Immature natural killer cell (primary cell): ENCODE data around the gene ZC3H8. TPM values are rescaled to one million over a fixed set of nuclear protein-coding genes. Genes with fewer than 3 reads are reported as not detected.
A peak's percentile ranks its signal among the peaks of the same experiment; 100 is the strongest.

Experiments used
- DNase-seq, 3 donors: peaks; one replicate each; pipeline ENCODE4 v3.0.0; 2022; ENCODE audit warnings: mixed read lengths in 1 of 3
- H3K27ac Mint-ChIP-seq, 6 donors: one replicate each; pipeline ENCODE4 v1.8.0; 2020; ENCODE audit warnings: mixed read lengths in 6 of 6, mild to moderate bottlenecking in 5 of 6, inconsistent platforms in 4 of 6, moderate library complexity in 3 of 6
- H3K27me3 Mint-ChIP-seq, 3 donors: one replicate each; pipeline ENCODE4 v1.8.0; 2020 to 2021; ENCODE audit warnings: low read depth in 3 of 3, mild to moderate bottlenecking in 3 of 3, mixed read lengths in 3 of 3, moderate library complexity in 3 of 3, inconsistent platforms in 1 of 3
- H3K36me3 Mint-ChIP-seq, 3 donors: one replicate each; pipeline ENCODE4 v1.8.0; 2020; ENCODE audit warnings: mixed read lengths in 3 of 3, inconsistent platforms in 2 of 3, mild to moderate bottlenecking in 2 of 3
- H3K4me1 Mint-ChIP-seq, 2 donors: one replicate each; pipeline ENCODE4 v1.8.0; 2020; ENCODE audit warnings: inconsistent platforms in 2 of 2, mild to moderate bottlenecking in 2 of 2, mixed read lengths in 2 of 2, moderate library complexity in 1 of 2
- H3K4me3 Mint-ChIP-seq, 5 donors: one replicate each; pipeline ENCODE4 v1.8.0; 2020; ENCODE audit warnings: mild to moderate bottlenecking in 5 of 5, mixed read lengths in 5 of 5, inconsistent platforms in 3 of 5, moderate library complexity in 3 of 5
- H3K9me3 Mint-ChIP-seq, 6 donors: one replicate each; pipeline ENCODE4 v1.8.0; 2020; ENCODE audit warnings: mild to moderate bottlenecking in 6 of 6, mixed read lengths in 6 of 6, inconsistent platforms in 4 of 6, moderate library complexity in 3 of 6
- polyA plus RNA-seq, 3 donors: library from polyadenylated mRNA; unstranded; fragments of 300-500 nt; fragmentation: Illumina TruSeq; gene quantifications; one replicate each; pipeline ENCODE4 v1.2.3, GENCODE V29; 2021

ZC3H8 gene
- polyA plus RNA-seq, 3 donors from 2014 or later: 8.8 to 14.8 (median 14.4) TPM

- Mint-ChIP-seq H3K4me1 (no peaks in the 10 kb centered on the region), H3K4me3 (no peak overlapping the region), H3K36me3 (peaks cover 0 to 8% (median 0%) of the 10 kb centered on the region in 3 donors), H3K27ac (no peak overlapping the region), H3K27me3 (peaks cover 14 to 36% (median 17%) of the 10 kb centered on the region in 3 donors), H3K9me3 (peaks cover 0 to 6% (median 0%) of the 10 kb centered on the region in 6 donors)
- DNase-seq: no peak
Observed at GRCh38 chr2:112181571-112182290, 73.1 kb downstream of the ZC3H8 start.

DNA sequence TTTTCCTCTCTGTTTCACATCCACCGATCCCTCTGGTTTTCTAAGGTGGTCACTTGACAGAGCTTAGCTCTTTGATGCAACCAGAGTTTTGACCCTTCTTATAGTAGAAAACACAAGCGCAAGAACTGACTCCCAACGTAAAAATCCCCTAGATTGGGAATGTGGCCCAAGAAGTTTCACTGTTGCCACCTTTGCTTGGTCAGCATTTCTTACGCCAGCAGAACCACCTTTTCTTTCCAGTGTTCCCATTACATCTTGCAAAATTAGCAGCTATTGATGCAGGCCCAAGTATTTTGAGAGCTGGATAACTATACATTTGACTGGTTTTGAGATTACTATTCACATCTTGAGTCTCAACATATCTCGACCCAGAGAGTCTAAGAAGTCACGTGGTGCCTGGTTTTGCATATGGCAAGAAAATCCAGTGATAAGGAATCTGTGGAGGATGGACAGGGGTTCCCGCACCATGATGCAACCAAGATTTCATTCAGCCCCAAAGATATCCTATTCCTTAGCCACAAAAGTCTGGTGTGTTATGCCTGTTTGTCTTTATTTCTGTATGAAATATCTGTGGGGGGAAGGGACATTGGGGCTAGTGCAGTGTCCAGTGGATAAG, 78.8 kb downstream of the ZC3H8 start:
- peaks cover 0 to 6% (median 0%) of the 10 kb centered on the region in 6 donors for H3K9me3 Mint-ChIP-seq
- peaks cover 13 to 33% (median 13%) of the 10 kb centered on the region in 3 donors for H3K27me3 Mint-ChIP-seq
- peaks cover 0 to 8% (median 0%) of the 10 kb centered on the region in 3 donors for H3K36me3 Mint-ChIP-seq
- no peak overlapping the region for H3K27ac Mint-ChIP-seq
- DNase-seq: no peak
- H3K4me3 Mint-ChIP-seq: no peak overlapping the region
- H3K4me1 Mint-ChIP-seq: no peaks in the 10 kb centered on the region

DNA sequence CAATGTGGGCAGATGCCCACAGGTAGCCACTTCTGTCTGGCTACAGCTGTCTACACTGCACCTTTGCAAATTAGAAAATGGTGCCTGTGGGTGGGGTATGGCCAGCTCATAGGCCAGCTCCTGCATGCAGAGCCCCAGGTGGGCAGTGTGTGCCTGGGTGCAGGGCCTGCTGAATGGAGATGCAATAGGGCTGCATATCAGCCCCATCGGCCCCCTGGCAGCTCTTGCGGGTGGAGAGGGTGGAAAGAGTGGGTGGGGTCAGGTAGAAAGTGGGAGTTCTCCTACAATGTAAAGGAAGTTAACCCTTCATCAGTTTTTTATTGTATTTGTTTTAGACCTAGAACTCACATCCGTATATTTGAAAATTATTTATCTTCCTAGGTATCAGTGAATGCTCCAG, 79.5 kb downstream of the ZC3H8 start:
- no peak overlapping the region for H3K27ac Mint-ChIP-seq
- peaks cover 10 to 26% (median 12%) of the 10 kb centered on the region in 3 donors for H3K27me3 Mint-ChIP-seq
- H3K36me3 Mint-ChIP-seq: peaks cover 0 to 7% (median 0%) of the 10 kb centered on the region in 3 donors
- H3K9me3 Mint-ChIP-seq: peaks cover 0 to 8% (median 0%) of the 10 kb centered on the region in 6 donors
- no peak for DNase-seq
- H3K4me3 Mint-ChIP-seq: no peak overlapping the region
- H3K4me1 Mint-ChIP-seq: no peaks in the 10 kb centered on the region

DNA sequence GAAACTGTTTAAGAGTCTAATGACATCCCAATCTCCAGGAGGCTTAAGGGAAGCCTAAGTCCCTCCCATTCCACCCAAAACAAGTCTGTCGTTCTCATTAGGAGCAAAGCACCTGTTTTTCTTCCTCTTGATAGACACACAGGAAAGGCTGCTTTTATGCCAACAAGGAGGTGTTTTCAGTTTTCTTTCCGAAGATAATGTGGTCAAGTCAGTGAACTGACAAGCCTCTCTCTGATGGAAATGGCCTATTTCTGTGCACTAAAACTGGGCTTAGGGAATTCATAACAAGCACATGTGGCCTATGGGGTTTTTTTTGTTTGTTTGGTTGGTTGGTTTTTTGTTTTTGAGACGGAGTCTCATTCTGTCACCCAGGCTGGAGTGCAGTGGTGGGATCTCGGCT, 80.5 kb downstream of the ZC3H8 start:
- no peak overlapping the region for H3K27ac Mint-ChIP-seq
- H3K4me1 Mint-ChIP-seq: peaks cover 3 to 5% of the 10 kb centered on the region in 2 donors
- peaks cover 5 to 18% (median 8%) of the 10 kb centered on the region in 3 donors for H3K27me3 Mint-ChIP-seq
- no peak for DNase-seq
- H3K9me3 Mint-ChIP-seq: peaks cover 0 to 9% (median 0%) of the 10 kb centered on the region in 6 donors
- H3K36me3 Mint-ChIP-seq: peaks cover 0 to 3% (median 0%) of the 10 kb centered on the region in 3 donors
- no peak overlapping the region for H3K4me3 Mint-ChIP-seq

- H3K4me3 Mint-ChIP-seq: no peak overlapping the region
Observed at GRCh38 chr2:112173646-112174319, 81.1 kb downstream of the ZC3H8 start.

DNA sequence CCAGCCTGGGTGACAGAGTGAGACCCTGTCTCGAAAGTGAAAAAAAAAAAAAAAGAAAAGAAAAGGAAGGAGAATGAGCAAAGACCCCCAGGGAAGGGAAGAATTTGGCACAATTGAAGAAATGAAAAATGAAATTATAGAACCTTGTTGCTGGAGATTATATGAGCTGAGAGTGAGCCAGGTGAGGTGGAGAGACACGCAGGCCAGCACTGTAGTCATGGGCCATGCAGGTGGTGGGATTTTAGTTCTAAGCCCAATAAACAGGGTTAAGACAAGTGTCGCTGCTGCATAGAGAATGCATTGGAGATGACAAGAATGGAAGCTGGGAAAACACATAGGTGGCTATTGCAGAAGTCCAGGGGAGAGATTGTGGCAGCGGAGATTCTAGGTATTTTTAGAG, 84.3 kb downstream of the ZC3H8 start:
- Mint-ChIP-seq H3K4me3 (no peak overlapping the region), H3K27ac (peak overlapping the region in 1 of 6 donors; percentile 0), H3K36me3 (no peaks in the 10 kb centered on the region), H3K27me3 (peaks cover 2 to 4% (median 3%) of the 10 kb centered on the region in 3 donors), H3K9me3 (peaks cover 0 to 4% (median 0%) of the 10 kb centered on the region in 6 donors), H3K4me1 (peaks cover 21 to 32% of the 10 kb centered on the region in 2 donors)
- DNase-seq: no peak

More at GRCh38 chr2:112173646-112174319, 81.1 kb downstream of the ZC3H8 start:
- peaks cover 5 to 16% (median 7%) of the 10 kb centered on the region in 3 donors for H3K27me3 Mint-ChIP-seq
- DNase-seq: no peak
- H3K4me1 Mint-ChIP-seq: peaks cover 9 to 11% of the 10 kb centered on the region in 2 donors
- H3K9me3 Mint-ChIP-seq: peaks cover 0 to 9% (median 0%) of the 10 kb centered on the region in 6 donors
- H3K27ac Mint-ChIP-seq: no peak overlapping the region
- H3K36me3 Mint-ChIP-seq: peaks cover 0 to 3% (median 0%) of the 10 kb centered on the region in 3 donors

DNA sequence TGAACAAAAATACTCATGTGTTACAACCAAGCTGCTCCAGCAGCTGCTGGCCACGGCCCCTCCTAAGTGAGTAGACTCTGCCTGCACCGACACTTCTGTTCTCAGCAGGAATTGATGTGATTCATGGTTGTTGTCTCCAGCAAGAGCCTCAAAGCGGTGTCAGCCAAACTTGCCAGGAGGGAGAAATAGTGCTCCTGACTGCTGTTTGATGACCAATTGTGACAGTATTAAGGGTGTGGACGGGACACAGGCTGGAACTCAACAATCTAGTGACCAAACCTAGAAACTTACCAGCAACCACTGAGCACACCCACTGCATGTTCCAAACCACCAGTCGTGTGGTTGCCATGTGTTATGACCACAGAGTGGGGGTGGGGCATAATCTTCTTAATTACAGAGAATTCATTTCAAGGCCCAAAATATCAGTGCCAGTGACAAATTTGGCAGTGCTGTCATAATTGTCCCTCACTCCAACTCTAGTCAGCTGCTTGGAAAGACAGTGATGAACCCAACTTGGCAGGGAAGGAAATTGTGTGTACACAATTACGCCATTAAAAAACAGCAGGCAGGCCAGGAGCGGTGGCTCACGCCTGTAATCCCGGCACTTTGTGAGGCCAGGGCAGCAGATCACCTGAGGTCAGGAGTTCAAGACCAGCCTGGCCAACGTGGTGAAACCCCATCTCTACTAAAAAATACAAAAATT, 86.3 kb downstream of the ZC3H8 start:
- DNase-seq: peak in 1 of 3 donors; percentile 9
- H3K36me3 Mint-ChIP-seq: no peaks in the 10 kb centered on the region
- peaks cover 2 to 5% (median 4%) of the 10 kb centered on the region in 3 donors for H3K27me3 Mint-ChIP-seq
- H3K27ac Mint-ChIP-seq: peak overlapping the region in 4 of 6 donors; percentile 8 to 69 (median 41)
- peak overlapping the region; percentile 15 to 72 (median 49) for H3K4me3 Mint-ChIP-seq
- H3K4me1 Mint-ChIP-seq: peaks cover 21 to 32% of the 10 kb centered on the region in 2 donors
- H3K9me3 Mint-ChIP-seq: peaks cover 0 to 4% (median 0%) of the 10 kb centered on the region in 6 donors

DNA sequence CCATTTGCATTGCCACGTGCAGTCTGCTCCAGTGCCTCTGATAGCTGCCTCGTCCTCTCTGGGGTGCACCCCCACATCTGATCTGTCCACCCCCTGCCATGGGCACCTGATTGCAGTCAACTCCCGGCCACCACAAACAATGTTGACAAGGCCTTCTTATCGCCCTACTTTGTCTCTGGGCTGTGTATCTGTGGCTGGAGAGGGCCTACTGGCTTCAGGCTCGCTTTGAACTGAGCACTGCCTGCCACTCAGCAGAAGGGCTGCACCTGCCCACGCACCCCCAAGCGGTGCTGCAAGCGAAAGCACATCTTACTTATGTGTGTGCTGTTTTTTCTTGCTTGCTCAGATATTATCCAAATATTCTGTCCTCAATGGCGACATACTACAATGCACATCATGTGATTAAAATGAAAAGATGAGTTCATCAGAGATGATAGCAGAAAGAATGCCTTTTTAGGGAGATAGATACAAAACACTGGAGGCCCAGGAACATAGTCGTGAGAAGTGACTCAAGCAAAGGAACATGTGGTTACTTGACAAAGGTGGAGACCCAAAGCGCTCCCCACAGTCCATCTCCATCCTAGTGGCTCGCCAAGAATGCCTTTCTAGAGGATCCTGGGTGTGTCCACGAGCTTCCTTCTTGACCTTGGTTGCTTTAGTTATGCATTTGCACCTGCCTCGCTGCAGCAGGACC, 87.9 kb downstream of the ZC3H8 start:
- no peak overlapping the region for H3K27ac Mint-ChIP-seq
- H3K4me1 Mint-ChIP-seq: peaks cover 21 to 32% of the 10 kb centered on the region in 2 donors
- peaks cover 0 to 4% (median 0%) of the 10 kb centered on the region in 6 donors for H3K9me3 Mint-ChIP-seq
- no peaks in the 10 kb centered on the region for H3K36me3 Mint-ChIP-seq
- H3K27me3 Mint-ChIP-seq: peaks cover 0 to 5% (median 2%) of the 10 kb centered on the region in 3 donors
- no peak overlapping the region for H3K4me3 Mint-ChIP-seq
- DNase-seq: no peak

GRCh38 chr2:112165296-112165695, 89.5 kb downstream of the ZC3H8 start:
- Mint-ChIP-seq H3K9me3 (peaks cover 0 to 2% (median 0%) of the 10 kb centered on the region in 6 donors), H3K36me3 (no peaks in the 10 kb centered on the region), H3K27ac (no peak overlapping the region), H3K27me3 (peaks cover under 1 to 2% (median 2%) of the 10 kb centered on the region in 3 donors), H3K4me3 (no peak overlapping the region), H3K4me1 (peaks cover 22 to 32% of the 10 kb centered on the region in 2 donors)
- DNase-seq: no peak

GRCh38 chr2:112164876-112165275, 90.0 kb downstream of the ZC3H8 start:
- peaks cover 1 to 2% (median 2%) of the 10 kb centered on the region in 3 donors for H3K27me3 Mint-ChIP-seq
- no peak overlapping the region for H3K4me3 Mint-ChIP-seq
- H3K4me1 Mint-ChIP-seq: peaks cover 22 to 32% of the 10 kb centered on the region in 2 donors
- H3K36me3 Mint-ChIP-seq: no peaks in the 10 kb centered on the region
- H3K27ac Mint-ChIP-seq: no peak overlapping the region
- H3K9me3 Mint-ChIP-seq: peaks cover 0 to 2% (median 0%) of the 10 kb centered on the region in 6 donors
- no peak for DNase-seq

- Mint-ChIP-seq H3K36me3 (no peaks in the 10 kb centered on the region), H3K27ac (no peak overlapping the region), H3K9me3 (no peaks in the 10 kb centered on the region), H3K4me1 (peaks cover 11 to 18% of the 10 kb centered on the region in 2 donors), H3K27me3 (peaks cover 1 to 2% (median 2%) of the 10 kb centered on the region in 3 donors), H3K4me3 (no peak overlapping the region)
- no peak for DNase-seq
Observed at GRCh38 chr2:112163541-112163981, 91.3 kb downstream of the ZC3H8 start.

DNA sequence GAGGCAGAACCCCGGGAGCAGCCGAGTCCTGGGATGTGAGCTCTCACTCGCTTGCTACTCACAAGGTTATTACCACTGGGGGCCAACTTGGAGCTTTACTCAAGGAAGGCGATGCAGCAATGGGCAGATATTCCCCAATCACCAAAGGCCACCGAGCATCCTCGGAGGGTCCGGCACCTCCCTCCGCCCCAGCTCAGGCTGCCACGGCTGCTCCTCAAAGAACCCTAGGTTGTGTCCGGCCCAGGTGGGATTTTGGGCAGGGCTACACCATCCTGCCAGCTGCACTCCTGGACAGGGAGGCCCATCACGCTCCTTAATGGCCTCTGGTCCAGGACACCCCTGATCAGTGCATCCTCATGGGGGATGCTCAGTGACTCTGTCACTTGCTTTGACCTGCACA, 91.9 kb downstream of the ZC3H8 start:
- no peak overlapping the region for H3K27ac Mint-ChIP-seq
- H3K9me3 Mint-ChIP-seq: no peaks in the 10 kb centered on the region
- H3K4me3 Mint-ChIP-seq: no peak overlapping the region
- peaks cover 0 to 4% (median 2%) of the 10 kb centered on the region in 3 donors for H3K27me3 Mint-ChIP-seq
- no peak for DNase-seq
- no peaks in the 10 kb centered on the region for H3K36me3 Mint-ChIP-seq
- H3K4me1 Mint-ChIP-seq: peaks cover 5 to 12% of the 10 kb centered on the region in 2 donors

GRCh38 chr2:112162341-112162740, 92.5 kb downstream of the ZC3H8 start:
- no peak overlapping the region for H3K4me3 Mint-ChIP-seq
- no peak overlapping the region for H3K27ac Mint-ChIP-seq
- H3K9me3 Mint-ChIP-seq: no peaks in the 10 kb centered on the region
- H3K36me3 Mint-ChIP-seq: no peaks in the 10 kb centered on the region
- peaks cover 1 to 6% of the 10 kb centered on the region in 2 donors for H3K4me1 Mint-ChIP-seq
- DNase-seq: no peak
- peaks cover 0 to 4% (median 2%) of the 10 kb centered on the region in 3 donors for H3K27me3 Mint-ChIP-seq
